Natural killer cell treated with Interleukin-12 subunit alpha and Interleukin-12 subunit beta and Interleukin-15 and Interleukin-18, amount 100 ng/mL, for 72 hours (primary cell): Measurements from ENCODE around the gene ADORA2B. TPM values are rescaled to one million over a fixed set of nuclear protein-coding genes. Genes with fewer than 3 reads are reported as not detected.
"Not testable (repeated sequence)": the region's sequence is repeated elsewhere in the genome, so short reads cannot be mapped to it uniquely, and the experiment has no call there.

ENCODE experiments used
- ATAC-seq, 2 donors: fragments of 150-1000 bp; cut with Tn5 transposase in 1 of 2; sonication (Bioruptor Pico), chemical (Tn5 transposase) in 1 of 2; 2 replicates each; pipeline ENCODE4 v1.10.0; 2021
- DNase-seq: peaks from one replicate; pipeline ENCODE4 v3.0.0; 2022; ENCODE audit warnings: low spot score
- H3K27ac Mint-ChIP-seq, 2 donors: 1 replicate in 1 of 2; 2 replicates in 1 of 2; pipeline ENCODE4 v1.8.0; 2022; ENCODE audit warnings: mixed read lengths in 2 of 2, mild to moderate bottlenecking in 1 of 2, moderate library complexity in 1 of 2
- H3K27me3 Mint-ChIP-seq, 2 donors: 1 replicate in 1 of 2; 2 replicates in 1 of 2; pipeline ENCODE4 v1.8.0; 2022; ENCODE audit warnings: mixed read lengths in 2 of 2
- H3K36me3 Mint-ChIP-seq: one replicate; pipeline ENCODE4 v1.8.0; 2022; ENCODE audit warnings: mixed read lengths
- H3K4me1 Mint-ChIP-seq, 2 donors: 1 replicate in 1 of 2; 2 replicates in 1 of 2; pipeline ENCODE4 v1.8.0; 2022; ENCODE audit warnings: low read depth in 2 of 2, mixed read lengths in 2 of 2, mild to moderate bottlenecking in 1 of 2
- H3K4me3 Mint-ChIP-seq: one replicate; pipeline ENCODE4 v1.8.0; 2022; ENCODE audit warnings: mixed read lengths
- H3K9me3 Mint-ChIP-seq: 2 replicates; pipeline ENCODE4 v1.8.0; 2022; ENCODE audit warnings: mixed read lengths
- total RNA-seq, 2 donors: library from RNA; stranded (reverse); gene quantifications; one replicate each; pipeline ENCODE4 v1.2.3, GENCODE V29; 2022

ADORA2B gene
- total RNA-seq, 2 donors from 2014 or later = 0.95 to 3.2 TPM

- ATAC-seq (no peak), DNase-seq (no peak)
- H3K27ac Mint-ChIP-seq = no peak overlapping the region
- H3K4me1 Mint-ChIP-seq = peaks cover 4 to 7% of the 10 kb centered on the region in 2 donors
- no peaks in the 10 kb centered on the region for H3K36me3 Mint-ChIP-seq
- H3K4me3 Mint-ChIP-seq = no peak overlapping the region
- peaks cover 16 to 23% of the 10 kb centered on the region in 2 donors for H3K27me3 Mint-ChIP-seq
- H3K9me3 Mint-ChIP-seq = no peaks in the 10 kb centered on the region
Observed at GRCh38 chr17:15970500-15970899, 25.6 kb downstream of the ADORA2B start.

- ATAC-seq (no peak), DNase-seq (no peak)
- peaks cover 16 to 23% of the 10 kb centered on the region in 2 donors for H3K27me3 Mint-ChIP-seq
- peaks cover 4 to 7% of the 10 kb centered on the region in 2 donors for H3K4me1 Mint-ChIP-seq
- H3K9me3 Mint-ChIP-seq = no peaks in the 10 kb centered on the region
- no peak overlapping the region for H3K4me3 Mint-ChIP-seq
- no peak overlapping the region for H3K27ac Mint-ChIP-seq
- H3K36me3 Mint-ChIP-seq = no peaks in the 10 kb centered on the region
Observed at GRCh38 chr17:15971098-15971678, 26.3 kb downstream of the ADORA2B start.

- peaks cover 0 to 6% of the 10 kb centered on the region in 2 donors for H3K4me1 Mint-ChIP-seq
- peaks cover 13 to 23% of the 10 kb centered on the region in 2 donors for H3K27me3 Mint-ChIP-seq
- no peak overlapping the region for H3K4me3 Mint-ChIP-seq
- H3K36me3 Mint-ChIP-seq = peaks cover under 1% of the 10 kb centered on the region
- no peak overlapping the region for H3K27ac Mint-ChIP-seq
- no peak for DNase-seq
- no peaks in the 10 kb centered on the region for H3K9me3 Mint-ChIP-seq
- no peak for ATAC-seq
Observed at GRCh38 chr17:15971882-15972281, 27.0 kb downstream of the ADORA2B start.

- Mint-ChIP-seq H3K27me3 (peaks cover 13 to 22% of the 10 kb centered on the region in 2 donors), H3K27ac (no peak overlapping the region), H3K4me1 (peaks cover 0 to 8% of the 10 kb centered on the region in 2 donors), H3K4me3 (no peak overlapping the region), H3K36me3 (peaks cover 4% of the 10 kb centered on the region), H3K9me3 (no peaks in the 10 kb centered on the region)
- DNase-seq = no peak
- peak in 1 of 2 donors; percentile 25 for ATAC-seq
Observed at GRCh38 chr17:15972497-15972951, 27.6 kb downstream of the ADORA2B start.

- Mint-ChIP-seq H3K9me3 (no peaks in the 10 kb centered on the region), H3K27ac (no peak overlapping the region), H3K4me1 (peaks cover 0 to 8% of the 10 kb centered on the region in 2 donors), H3K36me3 (peaks cover 7% of the 10 kb centered on the region), H3K27me3 (peaks cover 11 to 17% of the 10 kb centered on the region in 2 donors), H3K4me3 (no peak overlapping the region)
- DNase-seq = no peak
- ATAC-seq = no peak
Observed at GRCh38 chr17:15973016-15973415, 28.1 kb downstream of the ADORA2B start.

- H3K27ac Mint-ChIP-seq = no peak overlapping the region
- DNase-seq (no peak), ATAC-seq (no peak)
- H3K9me3 Mint-ChIP-seq = no peaks in the 10 kb centered on the region
- peaks cover 0 to 6% of the 10 kb centered on the region in 2 donors for H3K4me1 Mint-ChIP-seq
- H3K4me3 Mint-ChIP-seq = no peak overlapping the region
- peaks cover 9% of the 10 kb centered on the region for H3K36me3 Mint-ChIP-seq
- peaks cover 7 to 13% of the 10 kb centered on the region in 2 donors for H3K27me3 Mint-ChIP-seq
Observed at GRCh38 chr17:15973834-15974233, 28.9 kb downstream of the ADORA2B start.

- ATAC-seq (no peak), DNase-seq (no peak)
- Mint-ChIP-seq H3K36me3 (peaks cover 13% of the 10 kb centered on the region), H3K27ac (no peak overlapping the region), H3K4me1 (peaks cover 7 to 9% of the 10 kb centered on the region in 2 donors), H3K9me3 (no peaks in the 10 kb centered on the region), H3K27me3 (no peaks in the 10 kb centered on the region), H3K4me3 (no peak overlapping the region)
Observed at GRCh38 chr17:15977894-15978293, 33.0 kb downstream of the ADORA2B start.

GRCh38 chr17:15978606-15979005 lies 33.7 kb downstream of the ADORA2B start:
- Mint-ChIP-seq H3K9me3 (no peaks in the 10 kb centered on the region), H3K27me3 (no peaks in the 10 kb centered on the region), H3K27ac (no peak overlapping the region), H3K36me3 (peaks cover 13% of the 10 kb centered on the region), H3K4me3 (no peak overlapping the region), H3K4me1 (peaks cover 7 to 9% of the 10 kb centered on the region in 2 donors)
- DNase-seq (no peak), ATAC-seq (no peak)

GRCh38 chr17:15979013-15979412 lies 34.1 kb downstream of the ADORA2B start:
- not testable (repeated sequence) for H3K27ac Mint-ChIP-seq, H3K4me3 Mint-ChIP-seq, ATAC-seq, H3K9me3 Mint-ChIP-seq, H3K27me3 Mint-ChIP-seq, H3K4me1 Mint-ChIP-seq, DNase-seq
- H3K36me3 Mint-ChIP-seq = peaks cover 13% of the 10 kb centered on the region

GRCh38 chr17:15981208-15981607 lies 36.3 kb downstream of the ADORA2B start:
- Mint-ChIP-seq H3K27me3 (no peaks in the 10 kb centered on the region), H3K9me3 (no peaks in the 10 kb centered on the region), H3K36me3 (peaks cover 13% of the 10 kb centered on the region), H3K4me3 (no peak overlapping the region), H3K4me1 (peaks cover 7 to 9% of the 10 kb centered on the region in 2 donors), H3K27ac (no peak overlapping the region)
- peak in 1 of 2 donors; percentile 41 for ATAC-seq
- DNase-seq = no peak

- H3K36me3 Mint-ChIP-seq = peaks cover 12% of the 10 kb centered on the region
- no peak overlapping the region for H3K4me3 Mint-ChIP-seq
Observed at GRCh38 chr17:15981646-15982580, 37.0 kb downstream of the ADORA2B start.

GRCh38 chr17:15996322-15996721 lies 51.4 kb downstream of the ADORA2B start:
- no peak for ATAC-seq
- Mint-ChIP-seq H3K27me3 (no peaks in the 10 kb centered on the region), H3K36me3 (peaks cover 11% of the 10 kb centered on the region), H3K4me3 (no peak overlapping the region), H3K4me1 (peaks cover 15 to 16% of the 10 kb centered on the region in 2 donors), H3K27ac (no peak overlapping the region), H3K9me3 (no peaks in the 10 kb centered on the region)
- no peak for DNase-seq

More at GRCh38 chr17:15981646-15982580, 37.0 kb downstream of the ADORA2B start:
- Mint-ChIP-seq H3K27me3 (no peaks in the 10 kb centered on the region), H3K9me3 (no peaks in the 10 kb centered on the region), H3K27ac (no peak overlapping the region), H3K4me1 (peaks cover 5 to 7% of the 10 kb centered on the region in 2 donors)
- DNase-seq (no peak), ATAC-seq (no peak)

GRCh38 chr17:15998031-15998562 lies 53.2 kb downstream of the ADORA2B start:
- peak overlapping the region; percentile 80 to 89 for H3K27ac Mint-ChIP-seq
- no peaks in the 10 kb centered on the region for H3K9me3 Mint-ChIP-seq

More at GRCh38 chr17:15998031-15998562, 53.2 kb downstream of the ADORA2B start:
- no peak for ATAC-seq
- Mint-ChIP-seq H3K4me1 (peaks cover 24 to 26% of the 10 kb centered on the region in 2 donors), H3K27me3 (no peaks in the 10 kb centered on the region), H3K4me3 (peak overlapping the region; percentile 95), H3K36me3 (peaks cover 26% of the 10 kb centered on the region)
- DNase-seq = no peak
